GM18873 (cell line): Measurements from ENCODE around the gene CBLB.
"Not testable (repeated sequence)": the region's sequence is repeated elsewhere in the genome, so short reads cannot be mapped to it uniquely, and the experiment has no call there.

ENCODE experiments used
- ATAC-seq: cut with Tn5 transposase; IDR thresholded peaks from one replicate; pipeline ENCODE4 v1.9.1; 2021; ENCODE audit warnings: mild to moderate bottlenecking, moderate library complexity, moderate number of reproducible peaks; ENCODE audit not compliant: unreplicated experiment, low FRiP score

CBLB gene

DNA sequence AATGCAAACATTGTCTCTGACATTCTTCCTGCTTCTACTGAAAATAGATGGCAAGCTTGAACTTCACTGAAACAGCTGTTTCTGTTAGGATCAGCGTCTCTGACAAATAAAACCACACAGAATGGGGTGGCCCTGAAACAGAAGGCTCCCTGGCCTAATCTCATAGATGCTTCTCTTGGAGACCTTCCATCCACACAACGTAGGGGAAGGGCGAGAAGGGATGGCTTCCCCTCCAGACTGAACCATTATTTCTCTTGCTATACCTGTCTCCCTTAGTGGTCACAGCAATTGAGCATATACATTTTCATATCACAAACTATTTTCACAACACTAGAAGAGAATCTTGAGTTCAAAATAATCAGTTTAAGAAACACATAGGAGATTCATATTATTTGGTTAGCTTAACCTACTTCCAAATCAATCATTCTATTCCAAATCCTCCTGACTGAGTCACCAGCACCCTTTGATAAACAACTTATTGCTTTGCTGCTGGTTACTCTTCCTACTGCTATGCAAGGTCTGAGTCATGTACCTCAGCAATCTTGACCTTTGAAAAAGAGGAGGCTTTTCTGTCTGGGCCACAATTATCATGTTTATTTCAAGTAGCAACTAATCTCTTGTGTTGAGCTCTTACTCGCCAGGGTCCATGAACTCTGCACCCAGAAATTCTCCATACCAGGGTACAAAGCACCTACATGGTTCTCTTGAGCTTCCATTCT, 45.5 kb downstream of the CBLB start:
- no peak for ATAC-seq

DNA sequence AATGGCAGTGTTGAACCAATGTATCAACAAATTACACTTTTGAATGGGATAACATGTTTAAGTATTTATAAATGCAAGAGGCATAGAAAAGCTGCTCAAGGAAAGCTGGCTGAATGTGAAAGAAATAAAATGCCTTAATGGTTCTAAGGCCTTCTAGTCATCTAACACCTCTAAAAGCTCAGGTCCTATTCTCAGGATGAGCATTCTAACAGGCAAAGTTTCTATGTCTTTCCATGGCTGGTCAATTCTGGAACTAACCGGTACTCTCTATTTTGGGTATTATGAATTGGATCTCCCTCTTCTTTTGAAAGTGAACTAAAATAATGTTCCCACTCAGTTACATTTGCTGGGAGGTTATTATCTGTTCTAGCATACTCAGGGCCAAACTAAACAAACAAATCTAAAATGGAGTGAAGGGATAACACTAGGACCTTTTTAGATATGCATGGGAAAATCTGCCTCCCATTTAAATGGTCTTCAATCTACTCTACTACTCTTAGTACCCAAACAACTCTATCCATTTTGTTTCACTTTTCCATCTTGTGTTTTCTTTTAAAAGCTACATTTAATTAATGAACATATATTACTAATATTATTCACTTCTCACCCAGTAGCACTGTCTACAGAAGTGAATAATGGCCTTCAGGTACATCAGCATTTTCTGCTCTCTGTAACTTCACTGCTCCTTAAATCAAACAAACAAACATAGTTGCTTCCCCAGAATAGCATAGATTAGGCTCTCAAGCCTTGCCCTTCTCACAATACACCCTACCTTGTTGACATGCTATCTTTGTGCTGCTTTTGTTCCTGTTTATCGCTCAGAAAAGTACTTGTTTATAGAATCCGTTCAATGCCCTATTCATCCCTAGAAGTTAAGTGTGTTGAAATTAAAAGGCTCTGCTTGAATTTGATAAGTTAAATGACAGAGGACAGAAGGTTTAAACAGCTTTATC, 46.4 kb downstream of the CBLB start:
- no peak for ATAC-seq

DNA sequence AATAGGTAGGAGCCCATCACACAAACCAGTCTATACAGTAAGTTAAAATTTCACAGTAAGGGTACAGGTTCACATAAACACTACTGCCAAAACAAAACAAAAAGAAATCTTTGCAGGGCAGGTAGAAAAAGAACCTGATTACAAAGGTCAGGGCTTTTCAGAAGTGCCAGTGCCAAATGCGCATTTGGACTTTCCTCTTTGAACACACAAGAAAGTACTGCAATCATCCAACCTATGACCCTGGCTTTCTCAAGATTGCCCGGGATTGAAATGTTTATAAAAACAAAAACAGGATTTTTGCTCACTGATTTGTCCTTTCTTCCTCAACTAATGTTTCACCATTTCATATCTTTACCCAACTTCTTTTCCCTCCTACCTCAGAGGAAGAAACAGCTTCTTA, 47.4 kb downstream of the CBLB start:
- ATAC-seq = no peak

GRCh38 chr3:105816833-105817232, 52.0 kb downstream of the CBLB start:
- ATAC-seq = no peak

DNA sequence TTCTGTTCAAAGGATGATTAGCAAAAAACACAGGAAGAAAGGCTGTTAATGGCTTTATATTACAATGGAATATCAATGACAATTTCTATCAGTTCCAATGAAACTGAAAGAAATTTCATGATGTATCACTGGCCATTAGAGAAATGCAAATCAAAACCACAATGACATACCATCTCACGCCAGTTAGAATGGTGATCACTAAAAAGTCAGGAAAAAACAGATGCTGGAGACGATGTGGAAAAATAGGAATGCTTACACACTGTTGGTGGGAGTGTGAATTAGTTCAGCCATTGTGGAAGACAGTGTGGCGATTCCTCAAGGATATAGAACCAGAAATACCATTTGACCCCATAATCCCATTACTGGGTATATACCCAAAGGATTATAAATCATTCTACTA, 53.5 kb downstream of the CBLB start:
- not testable (repeated sequence) for ATAC-seq

- ATAC-seq = no peak
These were observed 55.1 kb downstream of the CBLB start for GRCh38 chr3:105813710-105814109.

DNA sequence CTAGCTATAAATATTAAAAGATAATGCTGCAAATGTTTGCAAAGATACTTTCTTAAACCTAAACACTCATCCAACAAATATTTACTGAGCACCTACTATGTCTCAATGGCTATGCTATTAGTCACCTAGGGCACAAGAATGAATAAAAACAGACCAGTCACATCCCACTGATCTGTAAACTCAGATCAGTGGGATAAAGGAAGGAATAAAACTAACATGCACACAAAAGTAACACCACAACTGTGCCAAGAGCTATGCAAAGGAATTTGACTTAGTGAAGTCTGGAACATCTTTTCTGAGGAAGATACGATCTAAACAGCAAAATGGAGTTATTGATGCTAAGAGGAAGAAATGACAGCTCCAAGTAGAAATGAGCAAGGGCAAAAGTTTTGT, 56.6 kb downstream of the CBLB start:
- ATAC-seq = no peak

DNA sequence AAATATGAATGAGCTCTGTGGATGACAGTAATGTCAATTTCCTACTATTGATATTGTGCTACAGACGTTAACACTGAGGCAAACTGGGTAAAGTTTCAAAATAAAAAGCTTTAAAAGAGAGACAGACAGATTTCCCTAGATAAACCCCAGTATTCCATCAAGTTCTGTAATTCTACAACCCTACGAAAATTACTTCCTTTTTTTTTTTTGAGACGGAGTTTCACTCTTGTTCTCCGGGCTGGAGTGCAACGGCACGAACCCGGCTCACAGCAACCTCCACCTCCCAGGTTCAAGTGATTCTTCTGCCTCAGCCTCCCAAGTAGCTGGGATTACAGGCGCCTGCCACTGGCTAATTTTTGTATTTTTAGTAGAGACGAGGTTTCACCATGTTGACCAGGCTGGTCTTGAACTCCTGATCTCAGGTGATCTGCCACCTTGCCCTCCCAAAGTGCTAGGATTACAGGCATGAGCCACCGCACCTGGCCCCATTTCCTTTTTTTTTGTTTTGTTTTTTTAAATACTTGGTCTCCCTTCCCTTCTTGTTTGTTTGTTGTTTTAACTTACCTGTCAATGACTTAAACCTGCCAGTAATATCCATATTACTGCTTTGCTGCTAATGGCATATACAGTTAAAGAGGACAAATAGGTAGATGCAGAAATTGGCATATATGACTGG, 57.2 kb downstream of the CBLB start:
- no peak for ATAC-seq

- no peak for ATAC-seq
These were observed 59.5 kb downstream of the CBLB start for GRCh38 chr3:105809208-105809888.

DNA sequence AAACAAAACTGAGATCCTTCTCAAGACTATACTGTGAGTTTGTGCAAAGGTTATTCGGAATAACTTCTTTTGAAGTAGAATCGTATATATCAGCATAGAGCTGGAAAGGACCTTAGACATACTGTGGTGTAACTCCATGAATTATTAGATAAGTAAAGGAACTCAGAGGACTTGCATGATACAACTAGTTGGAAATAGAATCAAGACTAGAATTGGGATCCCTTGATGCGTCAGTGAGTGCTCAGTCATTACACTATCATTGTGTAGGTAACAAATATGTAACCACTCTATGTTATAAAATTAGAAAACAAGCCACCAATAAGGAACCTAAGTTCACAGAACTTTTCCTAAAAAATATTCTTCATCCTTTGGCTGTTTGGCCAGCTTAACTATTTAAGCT, 61.1 kb downstream of the CBLB start:
- ATAC-seq = no peak

- ATAC-seq = no peak
These were observed 61.7 kb downstream of the CBLB start for GRCh38 chr3:105807146-105807545.

- no peak for ATAC-seq
These were observed 62.5 kb downstream of the CBLB start for GRCh38 chr3:105806359-105806758.

GRCh38 chr3:105805404-105805803, 63.4 kb downstream of the CBLB start:
- ATAC-seq = no peak

DNA sequence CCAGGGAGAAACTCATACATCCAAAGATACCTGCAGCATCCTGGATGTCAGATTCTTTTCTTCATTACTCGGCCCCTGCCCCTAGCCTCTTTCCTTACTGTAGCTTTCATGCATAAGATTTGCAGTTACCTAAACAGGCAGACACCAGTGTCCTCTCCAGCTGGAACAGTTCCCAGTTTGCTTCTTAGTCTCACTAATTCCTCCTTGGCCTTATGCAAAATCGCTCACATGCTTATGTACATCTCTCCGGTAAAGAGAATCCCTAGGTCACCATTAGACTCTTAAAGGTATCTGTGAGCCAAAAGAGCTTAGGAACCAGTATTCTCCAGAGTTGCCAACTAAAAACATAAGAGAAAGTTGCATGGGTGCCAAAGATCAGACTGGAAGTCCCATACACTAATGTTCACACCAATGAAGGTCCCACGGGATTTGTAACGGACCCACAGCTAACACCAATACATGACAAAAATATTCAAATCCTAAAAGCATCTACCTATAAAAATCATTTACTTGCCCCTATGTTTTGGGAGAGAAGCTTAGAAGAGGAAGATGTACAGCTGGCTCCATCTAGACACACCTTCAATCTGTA, 66.6 kb downstream of the CBLB start:
- no peak for ATAC-seq

DNA sequence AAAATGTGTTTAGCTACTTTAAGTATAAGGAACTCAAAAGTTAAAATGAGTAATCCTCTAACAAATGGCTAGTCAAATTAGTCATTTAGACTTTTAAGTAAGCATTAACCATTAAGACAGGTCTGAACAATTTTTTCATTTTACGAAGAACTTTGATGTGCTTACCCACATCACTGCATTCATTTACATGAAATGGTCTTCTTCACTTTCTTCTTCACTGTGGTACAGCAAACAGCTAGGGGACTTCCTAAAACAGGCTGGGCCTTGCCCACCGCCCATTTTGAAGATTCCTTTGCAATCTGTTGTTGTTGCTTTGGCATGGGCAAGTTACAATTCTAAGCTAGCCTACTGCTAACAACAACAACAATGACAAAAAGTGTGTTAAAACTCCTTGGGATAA, 67.4 kb downstream of the CBLB start:
- no peak for ATAC-seq

- no peak for ATAC-seq
These were observed 68.5 kb downstream of the CBLB start for GRCh38 chr3:105800320-105800719.

GRCh38 chr3:105799286-105799685, 69.5 kb downstream of the CBLB start:
- ATAC-seq = no peak

GRCh38 chr3:105798381-105798934, 70.4 kb downstream of the CBLB start:
- peak; percentile 88 for ATAC-seq

DNA sequence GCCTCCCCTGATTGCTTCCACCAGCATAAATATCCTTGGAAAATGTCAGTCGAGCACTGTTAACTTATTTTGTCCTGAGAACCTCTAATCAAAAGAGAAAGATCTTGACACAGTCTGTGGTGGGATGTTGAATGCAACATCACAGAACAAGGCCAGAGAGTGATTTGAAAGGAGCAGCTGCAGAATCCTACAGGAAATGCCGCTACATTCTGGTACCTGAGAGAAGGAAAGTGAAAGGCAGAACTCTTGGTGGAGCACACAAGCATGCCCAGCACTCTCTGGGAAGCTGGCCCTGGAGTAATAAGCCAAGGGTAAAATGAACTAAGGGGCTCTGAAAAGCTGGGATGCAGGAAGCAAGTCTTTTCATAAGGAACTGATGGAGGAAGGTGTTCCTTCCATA, 75.8 kb downstream of the CBLB start:
- ATAC-seq = no peak
